Neural cell (in vitro differentiated cells): Measurements from ENCODE around the gene WWC1. TPM values are rescaled to one million over a fixed set of nuclear protein-coding genes. Genes with fewer than 3 reads are reported as not detected.

Experiments
- H2AFZ ChIP-seq: fragments of 200-600, 300-800 bp; sonication (generic), shearing (Covaris generic); 2 replicates; pipeline ENCODE4 v1.6.0; 2014; ENCODE audit warnings: low read depth, mild to moderate bottlenecking, antibody characterized with exemption, low read length, moderate library complexity
- H3F3A ChIP-seq: fragments of 200-600 bp; shearing (Covaris generic); 2 replicates; pipeline ENCODE4 v1.6.1; 2016; ENCODE audit warnings: mild to moderate bottlenecking, moderate library complexity, mixed read lengths, antibody characterized with exemption, low read length; ENCODE audit not compliant: insufficient read depth, poor library complexity, severe bottlenecking
- H3K27ac ChIP-seq: fragments of 200-600, 300-800 bp; sonication (generic), shearing (Covaris generic); 2 replicates; pipeline ENCODE4 v1.5.1; 2014; ENCODE audit warnings: mild to moderate bottlenecking, low read length, moderate library complexity
- H3K27me3 ChIP-seq: fragments of 300-800, 200-600 bp; sonication (generic), shearing (Covaris generic); 2 replicates; pipeline ENCODE4 v1.6.0; 2014; ENCODE audit warnings: mild to moderate bottlenecking, low read depth, low read length, moderate library complexity; ENCODE audit not compliant: insufficient read depth
- H3K36me3 ChIP-seq: fragments of 300-800, 200-600 bp; sonication (generic), shearing (Covaris generic); 2 replicates; pipeline ENCODE4 v1.5.1; 2014; ENCODE audit warnings: mild to moderate bottlenecking, antibody characterized with exemption, low read length, moderate library complexity; ENCODE audit not compliant: insufficient read depth
- H3K4me2 ChIP-seq: fragments of 300-800, 200-600 bp; sonication (generic), shearing (Covaris generic); 2 replicates; pipeline ENCODE4 v1.6.0; 2014; ENCODE audit warnings: mild to moderate bottlenecking, low read length
- H3K4me3 ChIP-seq: fragments of 300-800, 200-600 bp; sonication (generic), shearing (Covaris generic); 2 replicates; pipeline ENCODE4 v1.5.1; 2014; ENCODE audit warnings: mild to moderate bottlenecking, low read length, moderate library complexity
- H3K79me2 ChIP-seq: fragments of 200-600 bp; shearing (Covaris generic); replicated peaks from 2 replicates; pipeline ENCODE4 v1.6.0; 2014; ENCODE audit warnings: mild to moderate bottlenecking, low read length, moderate library complexity; ENCODE audit not compliant: insufficient read depth
- H3K9ac ChIP-seq: fragments of 300-800, 200-600 bp; sonication (generic), shearing (Covaris generic); 2 replicates; pipeline ENCODE4 v1.6.1; 2016; ENCODE audit warnings: mild to moderate bottlenecking, low read length, mixed read lengths
- H3K9me2 ChIP-seq: fragments of 200-600 bp; shearing (Covaris generic); 2 replicates; pipeline ENCODE4 v1.6.1; 2016; ENCODE audit warnings: mild to moderate bottlenecking, low read length, mixed read lengths; ENCODE audit not compliant: insufficient read depth
- H3K9me3 ChIP-seq: fragments of 200-600, 300-800 bp; sonication (generic), shearing (Covaris generic); 2 replicates; pipeline ENCODE4 v1.6.1; 2016; ENCODE audit warnings: mild to moderate bottlenecking, mixed run types, low read length, moderate library complexity, mixed read lengths
- H4K20me1 ChIP-seq: fragments of 200-600 bp; shearing (Covaris generic); 2 replicates; pipeline ENCODE4 v1.6.1; 2016; ENCODE audit warnings: mild to moderate bottlenecking, mixed run types; ENCODE audit not compliant: insufficient read depth
- CTCF ChIP-seq: fragments of 450-650 bp; IDR thresholded peaks from 2 replicates; pipeline ENCODE4 v1.5.1; 2014; ENCODE audit warnings: antibody characterized with exemption, mild to moderate bottlenecking, moderate library complexity; ENCODE audit not compliant: poor library complexity, severe bottlenecking
- EP300 ChIP-seq: fragments of 450-650 bp; conservative IDR thresholded peaks from 2 replicates; pipeline ENCODE4 v1.6.1; 2014; ENCODE audit warnings: antibody characterized with exemption, mild to moderate bottlenecking, moderate library complexity; ENCODE audit not compliant: poor library complexity, severe bottlenecking
- EZH2 ChIP-seq: fragments of 200-600, 300-800 bp; shearing (Covaris generic), sonication (generic); IDR thresholded peaks from 2 replicates; pipeline ENCODE4 v1.6.1; 2014; ENCODE audit warnings: antibody characterized with exemption, low read length, borderline replicate concordance, mild to moderate bottlenecking; ENCODE audit not compliant: insufficient read depth, poor library complexity, severe bottlenecking
- POLR2AphosphoS5 ChIP-seq: IDR thresholded peaks from 2 replicates; pipeline ENCODE4 v1.6.1; 2012
- RAD21 ChIP-seq: fragments of 450-650 bp; conservative IDR thresholded peaks from 2 replicates; pipeline ENCODE4 v1.6.1; 2014; ENCODE audit warnings: antibody characterized with exemption, mild to moderate bottlenecking, moderate library complexity
- REST ChIP-seq: IDR thresholded peaks from 2 replicates; pipeline ENCODE4 v1.6.1; 2012; ENCODE audit warnings: borderline replicate concordance
- SMC3 ChIP-seq: fragments of 450-650 bp; conservative IDR thresholded peaks from 2 replicates; pipeline ENCODE4 v1.6.1; 2014; ENCODE audit warnings: antibody characterized with exemption, mild to moderate bottlenecking, moderate library complexity; ENCODE audit not compliant: poor library complexity
- TAF1 ChIP-seq: IDR thresholded peaks from 2 replicates; pipeline ENCODE4 v1.6.1; 2012; ENCODE audit warnings: low read depth
- polyA plus RNA-seq: library from polyadenylated mRNA; depleted of rRNA; stranded (reverse); fragments of >200 nt; gene quantifications from 2 replicates; pipeline ENCODE4 v1.2.3, GENCODE V29; 2014

WWC1 gene
- polyA plus RNA-seq, 1 donor from 2014 or later, result 0.97 TPM

GRCh38 chr5:168263121-168263520 lies 28.3 kb upstream of the WWC1 start:
- Histone ChIP-seq H3K27me3 (no peaks in the 10 kb centered on the region), H2AFZ (no peak overlapping the region), H3K9me3 (no peaks in the 10 kb centered on the region), H4K20me1 (no peaks in the 10 kb centered on the region), H3K4me2 (no peak overlapping the region), H3K36me3 (no peaks in the 10 kb centered on the region), H3K9me2 (no peaks in the 10 kb centered on the region), H3K27ac (no peak overlapping the region), H3K79me2 (no peaks in the 10 kb centered on the region), H3K9ac (no peak overlapping the region), H3F3A (no peaks in the 10 kb centered on the region), H3K4me3 (no peak overlapping the region)
- no peak for TF ChIP-seq POLR2AphosphoS5
- TF ChIP-seq TAF1, result no peak
- no peak for TF ChIP-seq RAD21
- TF ChIP-seq EZH2, result no peak
- TF ChIP-seq REST, result no peak
- no peak for TF ChIP-seq SMC3
- no peak for TF ChIP-seq EP300

GRCh38 chr5:168266016-168266415 lies 25.4 kb upstream of the WWC1 start:
- Histone ChIP-seq H3K9ac (no peak overlapping the region), H3K36me3 (no peaks in the 10 kb centered on the region), H3K9me2 (no peaks in the 10 kb centered on the region), H3K4me2 (no peak overlapping the region), H3K27ac (no peak overlapping the region), H2AFZ (no peak overlapping the region), H3K27me3 (no peaks in the 10 kb centered on the region), H3K79me2 (no peaks in the 10 kb centered on the region), H3K9me3 (no peaks in the 10 kb centered on the region), H3K4me3 (no peak overlapping the region), H3F3A (no peaks in the 10 kb centered on the region), H4K20me1 (no peaks in the 10 kb centered on the region)
- no peak for TF ChIP-seq EZH2
- no peak for TF ChIP-seq CTCF
- TF ChIP-seq POLR2AphosphoS5, result no peak
- no peak for TF ChIP-seq EP300
- TF ChIP-seq RAD21, result no peak
